Neutrophil (primary cell): ENCODE data around the gene PSMC5.
"Not testable (repeated sequence)": the region's sequence is repeated elsewhere in the genome, so short reads cannot be mapped to it uniquely, and the experiment has no call there.

ENCODE experiments used
- H3K27ac ChIP-seq: fragments of 200-600 bp; sonication (generic); 2 replicates; pipeline ENCODE4 v1.5.1; 2016; ENCODE audit warnings: mild to moderate bottlenecking, moderate library complexity
- H3K27me3 ChIP-seq: fragments of 200-600 bp; sonication (generic); 2 replicates; pipeline ENCODE4 v1.6.0; 2016; ENCODE audit warnings: mild to moderate bottlenecking
- H3K36me3 ChIP-seq: fragments of 200-600 bp; sonication (generic); 2 replicates; pipeline ENCODE4 v1.5.1; 2017
- H3K4me1 ChIP-seq, 2 experiments: fragments of 200-600 bp in 1 of 2; sonication (generic) in 1 of 2; 1 replicate in 1 of 2; 2 replicates in 1 of 2; pipeline versions ENCODE4 v1.5.1 to v1.6.1; 2013 to 2016; ENCODE audit warnings: low read depth in 1 of 2, low read length in 1 of 2, mild to moderate bottlenecking in 1 of 2, moderate library complexity in 1 of 2; ENCODE audit not compliant: control insufficient read depth in 1 of 2, insufficient read depth in 1 of 2
- H3K4me3 ChIP-seq, 2 experiments: fragments of 200-600 bp in 1 of 2; sonication (generic) in 1 of 2; 1 replicate in 1 of 2; 2 replicates in 1 of 2; pipeline ENCODE4 v1.5.1; 2013 to 2016; ENCODE audit warnings: low read depth in 1 of 2, low read length in 1 of 2, mild to moderate bottlenecking in 1 of 2, moderate library complexity in 1 of 2
- H3K9me3 ChIP-seq: fragments of 200-600 bp; sonication (generic); 2 replicates; pipeline ENCODE4 v1.5.1; 2016
- CTCF ChIP-seq: fragments of 200-600 bp; sonication (generic); IDR thresholded peaks from 2 replicates; pipeline ENCODE4 v1.5.1; 2016; ENCODE audit warnings: antibody characterized with exemption

PSMC5 gene

DNA sequence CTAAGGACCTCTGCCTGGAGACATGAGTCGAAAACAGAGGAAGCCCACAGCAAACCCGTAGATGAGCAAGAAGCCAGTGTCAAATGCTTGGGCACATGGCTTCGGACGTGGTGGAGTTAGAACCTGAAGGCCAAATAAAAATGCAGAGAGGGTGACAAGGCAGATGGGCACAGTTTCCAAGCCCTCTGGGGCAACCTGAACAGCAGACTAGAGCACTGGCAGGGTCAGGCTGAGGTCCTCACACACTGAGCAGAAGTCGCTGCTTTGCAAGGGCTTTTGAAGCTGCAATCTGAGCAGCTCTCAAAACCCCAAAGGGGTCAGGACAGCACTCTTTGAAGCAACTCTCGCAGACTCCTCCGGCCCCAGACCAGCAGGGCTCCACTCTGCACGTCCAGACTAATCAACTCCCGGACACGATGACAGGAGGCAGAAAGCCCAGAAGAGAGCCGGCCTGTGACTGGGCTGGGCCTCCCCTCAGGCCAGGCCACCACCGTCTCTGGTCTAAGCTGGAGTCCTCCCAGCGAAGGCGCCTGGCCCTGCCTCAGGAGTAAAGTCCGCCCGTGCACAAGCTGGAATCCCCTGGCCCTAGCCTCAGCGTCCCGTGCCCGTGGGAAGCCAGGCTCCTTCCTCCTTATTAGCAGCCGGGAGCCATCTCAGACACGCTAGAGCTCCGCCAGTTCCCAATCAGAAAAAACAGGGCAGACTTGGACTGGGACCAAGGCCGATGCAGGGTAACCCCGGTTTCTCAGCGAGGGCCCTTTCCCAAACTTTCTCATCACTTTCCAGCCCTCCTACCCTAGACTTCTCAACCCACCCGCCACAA lies 14.3 kb downstream of the PSMC5 start:
- peaks cover 45% of the 10 kb centered on the region in 2 experiments for H3K4me1 ChIP-seq
- no peak for TF ChIP-seq CTCF
- no peaks in the 10 kb centered on the region for H3K9me3 ChIP-seq
- H3K27ac ChIP-seq: peak overlapping the region; percentile 95
- no peaks in the 10 kb centered on the region for H3K27me3 ChIP-seq
- peak overlapping the region; percentile 89 to 92 for H3K4me3 ChIP-seq
- peaks cover 7% of the 10 kb centered on the region for H3K36me3 ChIP-seq

- peak overlapping the region; percentile 89 to 92 for H3K4me3 ChIP-seq
- H3K27me3 ChIP-seq: no peaks in the 10 kb centered on the region
- H3K9me3 ChIP-seq: no peaks in the 10 kb centered on the region
- peak overlapping the region; percentile 95 for H3K27ac ChIP-seq
- TF ChIP-seq CTCF: no peak
- peaks cover 45% of the 10 kb centered on the region in 2 experiments for H3K4me1 ChIP-seq
- H3K36me3 ChIP-seq: peaks cover under 1% of the 10 kb centered on the region
Observed at GRCh38 chr17:63842173-63842539, 14.9 kb downstream of the PSMC5 start.

DNA sequence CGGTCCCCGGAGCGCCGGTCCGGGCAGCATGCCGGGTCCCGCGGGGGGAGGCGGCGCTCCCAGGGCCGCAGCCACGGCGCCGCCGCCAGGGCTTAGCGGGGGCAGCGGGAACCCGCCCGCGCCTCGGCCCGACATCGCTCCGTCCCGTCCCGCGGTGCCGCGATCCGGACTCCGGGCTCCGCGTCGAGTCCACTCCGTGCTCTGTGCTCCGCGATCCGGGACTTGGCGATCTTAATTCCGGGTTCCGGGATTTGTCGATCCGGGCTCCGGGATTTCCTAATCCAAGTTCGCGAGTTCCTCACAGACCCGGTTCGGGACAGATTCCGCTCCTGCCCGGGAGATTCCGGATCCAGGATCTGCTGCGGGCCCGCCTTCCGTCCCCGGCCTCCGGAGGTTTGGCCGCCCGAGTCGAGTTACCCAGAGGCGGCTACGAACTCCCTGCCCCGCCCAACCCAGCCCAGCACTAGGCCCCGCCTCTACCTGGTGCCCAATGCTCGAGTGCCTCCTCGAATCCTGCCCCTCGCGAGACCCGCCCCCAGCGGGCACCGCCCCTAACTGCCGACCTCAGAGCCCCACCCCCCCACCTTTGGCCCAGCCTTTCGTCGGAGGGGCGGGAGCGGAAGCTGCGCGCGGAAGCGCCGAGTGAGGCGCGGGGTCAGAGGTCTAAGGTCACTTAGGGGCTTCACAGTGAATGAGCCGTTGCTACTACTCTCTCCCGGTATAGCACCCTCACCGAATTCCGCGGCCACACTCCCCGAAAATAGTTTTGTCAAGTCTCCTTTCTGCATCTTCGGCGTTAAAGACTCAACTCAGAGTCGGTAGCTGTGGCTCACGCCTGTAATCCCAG lies 15.5 kb downstream of the PSMC5 start, which contains the start of gene SMARCD2:
Gene SMARCD2 (minus strand): TSS at position 146 of the 847 bp plus-strand sequence. CDS start 11 bp downstream, at position 135.
- Histone ChIP-seq H3K9me3 (no peaks in the 10 kb centered on the region), H3K4me3 (peak within 1 kb of the TSS; percentile 89 to 92), H3K36me3 (no peaks in the 10 kb centered on the region), H3K27me3 (no peaks in the 10 kb centered on the region), H3K4me1 (peaks cover 45% of the 10 kb centered on the region in 2 experiments), H3K27ac (peak within 1 kb of the TSS; percentile 95)
- peak; percentile 52 for TF ChIP-seq CTCF

- not testable (repeated sequence) for H3K27me3 ChIP-seq, H3K9me3 ChIP-seq, H3K36me3 ChIP-seq
- Histone ChIP-seq H3K4me3 (peak overlapping the region; percentile 89 to 92), H3K27ac (peak overlapping the region; percentile 95), H3K4me1 (peaks cover 45 to 48% of the 10 kb centered on the region in 2 experiments)
Observed at GRCh38 chr17:63843387-63843888, 16.2 kb downstream of the PSMC5 start.

GRCh38 chr17:63843910-63844677 lies 16.9 kb downstream of the PSMC5 start:
- peak overlapping the region; percentile 95 for H3K27ac ChIP-seq
- H3K27me3 ChIP-seq: no peaks in the 10 kb centered on the region
- no peaks in the 10 kb centered on the region for H3K9me3 ChIP-seq
- peaks cover 43 to 47% of the 10 kb centered on the region in 2 experiments for H3K4me1 ChIP-seq
- H3K36me3 ChIP-seq: no peaks in the 10 kb centered on the region
- peak overlapping the region; percentile 89 to 92 for H3K4me3 ChIP-seq
- TF ChIP-seq CTCF: no peak
